ENCODE measurements around the gene CSNK1A1.
"Not testable (repeated sequence)": the region's sequence is repeated elsewhere in the genome, so short reads cannot be mapped to it uniquely, and the experiment has no call there.

Gene CSNK1A1

GRCh38 chr5:149445739-149446369 is 105.4 kb downstream of the CSNK1A1 start:
- DNase-seq (ENCODE audit: low read depth) = peak; percentile 30
- no peak for TF ChIP-seq CTCF (IDR thresholded peaks at IDR 0.05; ENCODE audit: insufficient read depth, low read depth, low read length, missing control alignments)
- no peak overlapping the region for H3K4me3 ChIP-seq (ENCODE audit: low read length)

- H3K4me3 ChIP-seq (ENCODE audit: low read length) = no peak overlapping the region
- no peak for DNase-seq (ENCODE audit: low read depth)
- no peak for TF ChIP-seq CTCF (IDR thresholded peaks at IDR 0.05; ENCODE audit: insufficient read depth, low read depth, low read length, missing control alignments)
These were observed 105.9 kb downstream of the CSNK1A1 start for GRCh38 chr5:149445343-149445738.

GRCh38 chr5:149444430-149444829 is 106.8 kb downstream of the CSNK1A1 start:
- H3K4me3 ChIP-seq (ENCODE audit: low read length); DNase-seq (ENCODE audit: low read depth): not testable (repeated sequence)

GRCh38 chr5:149443210-149443609 is 108.0 kb downstream of the CSNK1A1 start:
- DNase-seq (ENCODE audit: low read depth) = no peak
- no peak overlapping the region for H3K4me3 ChIP-seq (ENCODE audit: low read length)
- no peak for TF ChIP-seq CTCF (IDR thresholded peaks at IDR 0.05; ENCODE audit: insufficient read depth, low read depth, low read length, missing control alignments)

GRCh38 chr5:149442563-149443182 is 108.6 kb downstream of the CSNK1A1 start:
- DNase-seq (ENCODE audit: low read depth) = peak; percentile 83
- peak; percentile 96 for TF ChIP-seq CTCF (IDR thresholded peaks at IDR 0.05; ENCODE audit: insufficient read depth, low read depth, low read length, missing control alignments)
- H3K4me3 ChIP-seq (ENCODE audit: low read length) = no peak overlapping the region

All from epithelial cell of esophagus (primary cell).